Raji (cell line): ENCODE measurements around the gene HSDL2.

Source experiments
- POLR2A ChIP-seq: IDR thresholded peaks from 2 replicates; pipeline ENCODE4 v1.6.1; 2011; ENCODE audit warnings: low read depth, low read length, control low read depth; ENCODE audit not compliant: insufficient read depth

The HSDL2 gene

GRCh38 chr9:112421771-112422222 is 41.9 kb downstream of the HSDL2 start:
- TF ChIP-seq POLR2A: no peak

- TF ChIP-seq POLR2A: no peak
Measured at GRCh38 chr9:112422417-112423148, 42.7 kb downstream of the HSDL2 start.

DNA sequence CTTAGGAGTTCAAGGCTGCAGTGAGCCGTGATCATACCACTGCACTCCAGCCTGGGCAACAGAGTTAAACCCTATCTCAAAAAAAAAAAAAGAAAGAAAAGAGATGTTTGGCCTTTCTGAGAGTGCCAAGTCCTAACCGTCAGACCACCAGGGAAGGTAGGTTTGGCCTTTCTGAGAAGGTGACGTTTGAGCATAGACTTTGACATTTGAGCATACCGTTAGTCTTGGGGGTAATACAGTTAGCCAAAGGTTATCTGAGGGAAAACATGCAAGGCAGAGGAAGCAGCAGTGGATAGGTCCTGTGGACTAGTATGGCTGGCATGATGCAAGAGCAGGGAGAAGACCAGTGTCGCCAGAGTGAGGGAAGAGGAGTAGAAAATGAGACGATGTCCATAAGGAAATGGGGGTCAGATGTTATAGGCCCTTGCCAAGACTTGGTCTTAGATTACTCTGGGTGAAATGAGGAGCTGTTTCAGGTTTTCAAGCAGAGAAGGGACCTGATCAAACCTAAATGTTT is 50.2 kb downstream of the HSDL2 start:
- TF ChIP-seq POLR2A: no peak

DNA sequence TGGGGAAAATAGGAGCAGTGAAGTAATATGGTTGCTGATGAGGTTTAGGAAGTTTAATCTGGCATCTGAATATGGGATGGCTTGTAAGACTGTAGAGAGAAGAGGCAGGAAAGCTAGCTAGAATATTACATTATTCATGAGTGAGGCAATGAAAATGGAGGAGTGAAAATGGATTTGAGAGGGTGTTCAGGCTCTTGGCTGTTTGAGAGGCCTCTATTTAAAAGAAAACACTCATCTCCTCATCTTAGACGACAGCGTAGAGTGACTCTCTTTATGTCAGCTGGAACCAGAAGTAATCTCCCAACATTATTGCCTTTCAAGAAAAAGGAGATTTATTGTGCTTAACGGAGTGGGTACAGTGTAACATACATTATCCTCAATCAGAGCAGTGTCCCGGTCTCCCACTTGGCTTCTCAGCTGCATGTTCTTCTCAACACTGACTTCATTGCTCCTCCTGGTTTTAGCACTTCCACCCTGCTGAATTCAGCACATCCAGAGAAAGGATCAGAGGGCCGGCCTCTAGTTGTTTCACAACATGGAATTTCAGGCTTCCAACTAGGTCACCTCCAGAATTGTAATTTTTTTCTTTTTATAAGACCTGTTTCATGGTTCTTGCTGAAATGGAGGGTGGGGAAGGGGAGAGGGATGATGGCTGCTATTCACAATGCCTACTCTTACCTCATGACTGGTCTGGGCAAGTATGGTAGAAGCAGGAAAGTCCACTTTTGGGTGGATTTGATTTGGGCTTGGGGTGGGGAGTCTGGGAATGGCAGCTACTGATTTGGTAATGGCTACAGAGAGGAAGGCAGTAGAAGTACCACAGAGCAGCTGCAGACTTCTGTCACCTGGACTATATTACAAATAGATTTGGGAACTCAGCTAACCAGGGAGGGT is 53.8 kb downstream of the HSDL2 start:
- no peak for TF ChIP-seq POLR2A

DNA sequence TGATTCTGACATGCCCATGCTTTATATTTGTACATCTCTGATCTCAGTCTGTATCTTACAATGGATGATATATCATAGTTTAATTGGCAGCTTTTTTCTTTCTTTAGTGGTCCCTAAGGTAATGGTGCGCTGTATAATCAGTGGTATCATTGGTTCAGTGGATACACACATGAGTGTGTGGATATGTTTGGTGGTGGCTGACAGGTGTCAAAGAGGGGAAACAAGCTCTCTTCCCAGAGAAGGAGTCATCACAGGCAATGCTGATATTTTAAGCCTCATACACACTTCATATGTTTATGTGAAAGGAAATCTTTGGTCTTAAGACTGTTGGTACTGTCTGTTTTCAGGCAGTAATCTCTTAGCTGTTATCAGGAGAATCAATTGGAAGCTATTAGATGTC is 54.6 kb downstream of the HSDL2 start:
- no peak for TF ChIP-seq POLR2A

- TF ChIP-seq POLR2A: no peak
Measured at GRCh38 chr9:112437406-112437805, 57.5 kb downstream of the HSDL2 start.

DNA sequence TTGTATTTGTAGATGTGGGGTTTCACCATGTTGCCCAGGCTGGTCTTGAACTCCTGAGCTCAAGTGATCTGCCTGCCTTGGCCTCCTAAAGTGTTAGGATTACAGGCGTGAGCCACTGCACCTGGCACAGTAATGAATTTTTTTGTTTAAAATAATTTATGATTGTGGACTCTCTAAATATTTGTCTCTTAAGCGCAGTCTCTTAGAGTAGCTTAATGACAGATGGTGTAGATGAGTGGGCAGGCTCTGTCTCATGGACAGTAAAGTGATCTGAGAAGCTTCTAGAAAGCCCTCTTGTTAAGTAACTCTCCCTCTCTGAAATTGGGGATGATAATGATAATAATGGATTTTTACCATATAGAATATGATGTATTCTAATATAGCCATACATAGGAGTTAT is 59.3 kb downstream of the HSDL2 start:
- no peak for TF ChIP-seq POLR2A

DNA sequence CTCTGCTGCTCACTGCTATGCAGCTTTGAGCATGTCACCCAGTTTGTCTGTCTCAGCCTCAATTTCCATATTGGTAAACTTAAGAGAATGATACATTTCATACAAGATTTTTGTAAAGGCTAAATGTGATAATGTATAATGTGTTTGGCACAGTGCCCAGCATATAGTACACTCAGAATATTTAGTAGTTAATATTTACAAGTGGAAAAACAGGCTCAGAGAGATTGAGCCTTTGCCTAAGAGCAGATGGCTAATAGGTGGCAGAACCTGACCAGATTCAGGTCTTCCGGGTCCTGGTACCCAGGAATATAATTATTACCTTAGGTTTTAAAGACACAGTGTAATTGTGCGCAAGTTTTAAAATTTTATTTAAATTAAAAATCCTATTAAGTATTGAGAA is 59.9 kb downstream of the HSDL2 start:
- TF ChIP-seq POLR2A: no peak

GRCh38 chr9:112443200-112443599 is 63.3 kb downstream of the HSDL2 start:
- TF ChIP-seq POLR2A: no peak

- no peak for TF ChIP-seq POLR2A
Measured at GRCh38 chr9:112443636-112444035, 63.7 kb downstream of the HSDL2 start.

DNA sequence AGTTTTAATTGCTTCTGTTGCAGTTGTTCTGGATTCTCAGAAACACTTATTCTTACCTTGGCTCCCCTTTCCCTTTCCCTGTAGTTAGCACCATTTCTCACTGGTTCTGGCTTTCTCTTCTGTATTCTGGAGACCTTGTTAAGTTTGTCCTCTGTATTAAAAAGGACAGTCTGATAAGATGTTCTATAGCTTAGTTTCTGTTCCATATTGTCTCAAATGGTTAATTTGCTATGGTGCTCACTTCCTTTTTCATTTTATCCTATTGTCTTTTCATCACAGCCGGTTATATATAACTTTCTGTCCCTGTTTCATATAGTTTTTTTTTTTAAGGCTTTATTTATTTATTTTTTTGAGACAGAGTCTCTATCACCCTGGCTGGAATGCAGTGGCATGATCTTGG is 65.3 kb downstream of the HSDL2 start:
- TF ChIP-seq POLR2A: no peak

- TF ChIP-seq POLR2A: no peak
Measured at GRCh38 chr9:112446080-112446479, 66.2 kb downstream of the HSDL2 start.

GRCh38 chr9:112446526-112446925 is 66.6 kb downstream of the HSDL2 start:
- TF ChIP-seq POLR2A: no peak

GRCh38 chr9:112447283-112447761 is 67.4 kb downstream of the HSDL2 start:
- TF ChIP-seq POLR2A: no peak

- TF ChIP-seq POLR2A: no peak
Measured at GRCh38 chr9:112462855-112463254, 82.9 kb downstream of the HSDL2 start.

DNA sequence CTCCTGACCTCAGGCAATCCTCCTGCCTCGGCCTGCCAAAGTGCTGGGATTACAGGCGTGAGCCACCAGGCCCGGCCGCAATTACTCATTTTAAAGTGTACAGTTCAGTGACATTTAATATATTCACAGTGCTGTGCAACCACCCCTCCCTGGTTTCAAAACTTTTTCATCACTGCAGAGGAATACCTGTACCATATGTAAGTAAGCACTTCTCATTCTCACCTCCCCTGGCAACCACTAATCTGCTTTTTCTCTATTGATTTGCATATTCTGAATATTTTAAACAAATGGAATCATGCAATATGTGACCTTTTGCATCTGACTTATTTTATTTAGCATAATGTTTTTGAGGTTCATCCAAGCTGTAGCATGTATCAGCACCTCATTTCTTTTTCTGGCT is 85.4 kb downstream of the HSDL2 start:
- no peak for TF ChIP-seq POLR2A
